GM18526 (cell line): ENCODE measurements around the gene CSNK1E.

Experiments used
- POLR2A ChIP-seq: IDR thresholded peaks from 3 replicates; pipeline ENCODE4 v1.6.1; 2011; ENCODE audit not compliant: insufficient read length; ENCODE audit errors: extremely low read depth

Gene CSNK1E

GRCh38 chr22:38292694-38293093 is 24.5 kb downstream of the CSNK1E start:
- no peak for TF ChIP-seq POLR2A

- TF ChIP-seq POLR2A: no peak
These were observed 25.9 kb downstream of the CSNK1E start for GRCh38 chr22:38291201-38291777.

GRCh38 chr22:38290347-38290746 is 26.9 kb downstream of the CSNK1E start:
- no peak for TF ChIP-seq POLR2A

- no peak for TF ChIP-seq POLR2A
These were observed 27.6 kb downstream of the CSNK1E start for GRCh38 chr22:38289583-38290082.

GRCh38 chr22:38286915-38287669 is 30.1 kb downstream of the CSNK1E start:
- no peak for TF ChIP-seq POLR2A

GRCh38 chr22:38285018-38285417 is 32.2 kb downstream of the CSNK1E start:
- no peak for TF ChIP-seq POLR2A

GRCh38 chr22:38284042-38284402 is 33.2 kb downstream of the CSNK1E start:
- TF ChIP-seq POLR2A: no peak

- no peak for TF ChIP-seq POLR2A
These were observed 34.8 kb downstream of the CSNK1E start for GRCh38 chr22:38282397-38282796.

- no peak for TF ChIP-seq POLR2A
These were observed 41.1 kb downstream of the CSNK1E start for GRCh38 chr22:38276166-38276565.

GRCh38 chr22:38273135-38273826 is 44.0 kb downstream of the CSNK1E start:
- TF ChIP-seq POLR2A: no peak

GRCh38 chr22:38272373-38273134 is 44.7 kb downstream of the CSNK1E start, which contains the start of gene TMEM184B:
Gene TMEM184B, minus strand, starts transcription at chr22:38273010. Its CDS starts 25,049 bp downstream, at chr22:38247961.
- peak; percentile 58 for TF ChIP-seq POLR2A

GRCh38 chr22:38271927-38272372 is 45.3 kb downstream of the CSNK1E start:
- TF ChIP-seq POLR2A: no peak

- TF ChIP-seq POLR2A: no peak
These were observed 46.1 kb downstream of the CSNK1E start for GRCh38 chr22:38271101-38271500.

GRCh38 chr22:38270091-38270992 is 46.9 kb downstream of the CSNK1E start:
- TF ChIP-seq POLR2A: no peak
